Astrocyte of the cerebellum (primary cell): ENCODE results near the gene ZNF366.
A peak's percentile ranks its signal among the peaks of the same experiment; 100 is the strongest.

Experiments used
- DNase-seq: peaks from one replicate; pipeline ENCODE4 v3.0.0-alpha.2; 2011; ENCODE audit warnings: low read depth
- H3K4me3 ChIP-seq: 2 replicates; pipeline ENCODE4 v1.5.1; 2011; ENCODE audit warnings: mild to moderate bottlenecking, low read depth, low read length, moderate library complexity
- in situ Hi-C: cut with HindIII; loops from 2 replicates; pipeline ENCODE4 v1.10.0; 2017; ENCODE audit warnings: low sequenced_read_pairs
- TF ChIP-seq, protein P1 (sequence below): IDR thresholded peaks from 2 replicates; pipeline ENCODE4 v1.5.1; 2012; ENCODE audit warnings: low read length, low read depth, moderate library complexity, mild to moderate bottlenecking; ENCODE audit errors: missing control alignments

Gene ZNF366

DNA sequence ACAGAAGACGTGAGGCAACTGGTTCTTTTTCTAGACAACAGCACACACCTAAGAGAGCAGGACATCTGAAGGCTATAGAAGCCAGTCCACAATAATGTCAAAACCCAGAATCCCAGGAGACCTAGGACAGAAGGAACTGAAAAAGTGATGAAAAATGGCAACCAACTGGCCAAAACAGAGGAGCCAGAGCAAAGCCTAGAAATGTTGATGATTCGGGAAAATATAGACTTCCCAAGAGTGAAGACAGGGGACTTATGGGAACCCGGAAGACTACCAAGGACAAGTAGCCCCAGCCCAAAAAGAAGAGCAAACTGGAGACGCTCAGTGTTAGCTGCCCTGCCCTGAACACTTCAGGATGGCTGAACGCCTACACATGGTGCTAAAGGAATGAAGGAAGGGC lies 43.4 kb upstream of the ZNF366 start:
- DNase-seq: no peak
- in situ Hi-C loops: no loop called here
- no peak overlapping the region for H3K4me3 ChIP-seq
- TF ChIP-seq, protein P1, sequence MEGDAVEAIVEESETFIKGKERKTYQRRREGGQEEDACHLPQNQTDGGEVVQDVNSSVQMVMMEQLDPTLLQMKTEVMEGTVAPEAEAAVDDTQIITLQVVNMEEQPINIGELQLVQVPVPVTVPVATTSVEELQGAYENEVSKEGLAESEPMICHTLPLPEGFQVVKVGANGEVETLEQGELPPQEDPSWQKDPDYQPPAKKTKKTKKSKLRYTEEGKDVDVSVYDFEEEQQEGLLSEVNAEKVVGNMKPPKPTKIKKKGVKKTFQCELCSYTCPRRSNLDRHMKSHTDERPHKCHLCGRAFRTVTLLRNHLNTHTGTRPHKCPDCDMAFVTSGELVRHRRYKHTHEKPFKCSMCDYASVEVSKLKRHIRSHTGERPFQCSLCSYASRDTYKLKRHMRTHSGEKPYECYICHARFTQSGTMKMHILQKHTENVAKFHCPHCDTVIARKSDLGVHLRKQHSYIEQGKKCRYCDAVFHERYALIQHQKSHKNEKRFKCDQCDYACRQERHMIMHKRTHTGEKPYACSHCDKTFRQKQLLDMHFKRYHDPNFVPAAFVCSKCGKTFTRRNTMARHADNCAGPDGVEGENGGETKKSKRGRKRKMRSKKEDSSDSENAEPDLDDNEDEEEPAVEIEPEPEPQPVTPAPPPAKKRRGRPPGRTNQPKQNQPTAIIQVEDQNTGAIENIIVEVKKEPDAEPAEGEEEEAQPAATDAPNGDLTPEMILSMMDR: no peak

DNA sequence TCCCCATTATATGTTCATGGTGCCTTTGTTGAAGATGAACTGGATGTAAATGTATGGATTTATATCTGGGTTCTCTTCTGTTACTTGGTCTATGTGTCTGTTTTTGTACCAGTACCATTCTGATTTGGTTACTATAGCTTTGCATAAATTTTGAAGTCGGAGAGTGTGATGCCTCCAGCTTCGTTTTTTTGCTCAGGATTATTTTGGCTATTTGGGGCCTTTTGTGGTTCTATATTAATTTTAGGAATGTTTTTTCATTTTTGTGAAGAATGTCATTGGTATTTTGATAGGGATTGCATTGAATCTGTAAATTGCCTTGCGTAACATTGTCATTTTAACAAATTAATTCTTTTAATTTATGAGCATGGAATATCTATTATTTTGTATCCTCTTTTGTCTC lies 36.6 kb upstream of the ZNF366 start:
- in situ Hi-C loops: no loop called here
- TF ChIP-seq, protein P1: no peak
- no peak for DNase-seq
- H3K4me3 ChIP-seq: no peak overlapping the region

DNA sequence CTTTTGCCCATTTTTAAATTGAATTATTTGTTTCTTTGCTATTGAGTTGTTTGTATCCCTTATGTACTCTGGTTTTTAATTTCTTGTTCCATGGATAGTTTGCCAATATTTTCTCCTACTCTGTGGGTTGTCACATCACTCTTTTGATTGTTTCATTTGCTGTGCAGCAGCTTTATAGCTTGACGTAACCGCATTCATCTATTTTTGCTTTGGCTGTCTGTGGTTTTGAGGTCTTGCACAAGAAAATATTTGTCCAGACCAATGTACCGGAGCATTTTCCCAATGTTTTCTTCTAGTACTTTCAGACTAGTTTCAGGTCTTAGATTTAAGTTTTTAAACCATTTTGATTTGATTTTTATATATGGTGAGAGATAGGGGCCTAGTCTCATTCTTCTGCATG lies 36.2 kb upstream of the ZNF366 start:
- peak; percentile 93 for DNase-seq
- in situ Hi-C loops: no loop called here
- no peak overlapping the region for H3K4me3 ChIP-seq
- TF ChIP-seq, protein P1: no peak

DNA sequence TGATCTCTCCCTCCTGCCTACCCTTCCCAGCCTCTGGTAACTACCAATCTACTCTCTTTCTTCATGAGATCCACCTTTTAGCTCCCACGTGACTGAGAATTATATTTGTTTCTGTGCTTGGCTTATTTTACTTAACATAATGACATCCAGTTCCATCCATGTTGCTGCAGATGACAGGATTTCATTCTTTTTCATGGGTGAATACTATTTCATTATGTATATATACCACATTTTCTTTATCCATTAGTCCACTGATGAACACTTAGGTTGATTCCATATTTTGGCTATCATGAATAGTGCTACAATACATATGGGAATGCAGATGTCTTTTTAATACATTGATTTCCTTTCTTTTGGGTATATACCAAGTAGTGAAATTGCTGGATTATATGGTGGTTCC lies 35.5 kb upstream of the ZNF366 start:
- TF ChIP-seq, protein P1: no peak
- DNase-seq: no peak
- no peak overlapping the region for H3K4me3 ChIP-seq

DNA sequence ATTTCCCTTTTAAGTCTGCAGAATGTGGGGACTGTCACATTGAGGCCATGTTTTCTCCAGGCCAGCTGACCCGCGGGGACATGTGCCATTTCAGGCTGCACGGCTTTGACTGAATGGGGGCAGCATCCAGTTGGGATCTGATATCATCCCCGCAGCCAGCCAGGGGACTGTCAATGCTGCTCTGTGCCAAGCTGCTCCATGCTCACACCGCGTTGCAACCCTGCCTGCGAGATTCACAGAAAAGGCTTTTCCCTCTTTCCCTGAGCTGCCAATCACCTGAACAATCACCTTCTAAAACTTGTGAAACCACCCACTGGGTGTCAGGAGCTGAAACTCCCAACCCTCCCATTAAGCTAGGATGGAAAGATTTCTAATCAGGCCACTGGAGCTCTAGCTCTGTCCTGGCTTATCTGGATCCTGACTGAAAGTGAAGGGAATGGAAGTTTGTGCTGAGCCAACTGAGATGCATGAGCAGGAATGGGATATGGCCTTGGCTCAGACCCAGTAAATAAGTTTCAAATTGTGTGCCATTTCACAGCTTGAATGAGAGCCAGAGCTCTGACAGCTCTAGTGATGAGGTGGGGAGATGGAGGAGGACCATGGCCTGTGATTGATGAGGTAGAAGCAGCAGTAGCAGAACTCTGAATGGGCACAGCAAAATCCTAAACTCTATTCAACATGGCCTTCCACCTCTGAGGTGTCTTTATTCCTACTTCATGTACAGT lies 34.5 kb upstream of the ZNF366 start:
- no peak overlapping the region for H3K4me3 ChIP-seq
- TF ChIP-seq, protein P1: no peak
- in situ Hi-C loops: no loop called here
- no peak for DNase-seq

More for the DNA sequence above, 35.5 kb upstream of the ZNF366 start:
- in situ Hi-C loops: no loop called here

DNA sequence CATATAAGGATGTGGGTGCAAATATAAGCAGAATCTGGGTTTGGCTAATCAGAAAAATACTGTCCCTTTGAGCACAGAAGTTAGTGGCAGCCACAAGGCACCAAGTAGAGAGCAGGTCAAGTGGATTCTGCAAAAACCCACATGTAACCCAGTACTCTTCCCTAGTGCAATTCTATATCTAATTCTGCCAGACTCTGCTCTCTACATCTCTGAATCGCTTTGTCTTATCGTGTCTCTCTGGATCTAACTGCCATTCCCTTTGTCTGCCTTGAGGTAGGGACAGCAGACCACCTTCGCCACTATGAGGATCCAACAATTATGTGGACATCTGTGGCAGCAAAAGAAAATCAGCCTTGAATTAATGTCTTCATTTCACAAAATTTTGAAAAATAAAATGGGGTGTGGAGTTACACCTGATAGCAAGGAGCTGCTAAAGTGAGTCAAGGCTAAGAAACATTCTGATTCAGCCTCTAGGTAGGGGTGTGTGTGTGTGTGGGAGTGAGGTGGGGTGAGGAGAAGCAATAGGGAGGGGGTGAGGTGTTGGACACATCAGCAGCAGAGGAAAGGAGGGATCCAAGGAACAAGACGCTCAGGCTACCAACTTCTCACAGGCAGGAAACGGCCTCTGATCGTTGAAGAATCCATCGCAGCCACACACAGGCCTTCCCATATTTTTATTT lies 33.7 kb upstream of the ZNF366 start:
- in situ Hi-C loops: no loop called here
- TF ChIP-seq, protein P1: no peak
- DNase-seq: no peak
- H3K4me3 ChIP-seq: no peak overlapping the region
